Adrenal gland (tissue), 5 donors: Measurements from ENCODE around the gene GRXCR2.

ENCODE experiments used
- POLR2A ChIP-seq, 2 donors: fragments of 450-650 bp; IDR thresholded peaks; one replicate each; pipeline ENCODE4 v1.6.1; 2017; ENCODE audit warnings: antibody characterized with exemption in 2 of 2, mild to moderate bottlenecking in 2 of 2, moderate library complexity in 1 of 2
- TF ChIP-seq, protein P1 (sequence below), 6 experiments: fragments of 450-650 bp in 4 of 6; fragments of 200-600 bp in 2 of 6; sonication (generic) in 1 of 6; IDR thresholded peaks; 1 replicate in 5 of 6; 2 replicates in 1 of 6; pipeline versions ENCODE4 v1.5.1 to v1.8.0; 2016 to 2021; ENCODE audit warnings: antibody characterized with exemption in 6 of 6, mild to moderate bottlenecking in 2 of 6, moderate library complexity in 1 of 6
- donor health status: DM: no; HTN: no; CAD: no.

DNA sequence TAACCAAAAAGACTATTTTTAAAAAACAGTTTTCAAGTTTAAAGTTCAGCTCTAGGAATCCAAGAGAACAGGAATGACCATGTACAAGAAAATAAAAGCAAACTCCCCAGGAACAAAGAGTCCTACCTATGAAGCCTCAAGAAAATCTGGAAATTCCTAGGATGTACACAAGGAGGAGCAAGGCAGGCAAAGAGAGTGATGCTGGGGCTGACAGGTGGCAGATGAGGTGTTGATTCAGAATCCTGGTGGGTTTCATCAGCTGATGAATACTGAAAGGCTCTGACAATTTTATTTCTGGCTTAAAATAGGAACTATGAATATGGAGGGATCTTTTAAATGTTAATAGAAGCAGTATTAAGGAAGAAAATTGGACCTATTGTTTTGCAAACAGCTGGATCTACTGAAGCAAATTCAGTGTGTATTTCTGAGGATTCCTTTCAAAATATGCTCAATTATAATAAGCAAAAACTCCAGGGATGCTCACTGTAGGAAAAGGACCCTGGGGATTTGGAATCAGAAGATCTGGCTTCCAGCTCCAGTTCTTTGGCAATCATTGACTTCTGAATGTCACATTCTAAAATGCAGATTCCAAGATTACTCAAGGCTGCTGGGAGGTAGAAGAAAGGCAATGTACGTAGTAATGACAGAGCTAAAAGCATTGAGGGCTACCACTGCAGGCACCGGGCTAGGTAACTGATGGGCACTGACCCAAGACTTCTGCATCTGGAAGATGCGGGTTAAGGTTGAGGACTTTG is 35.6 kb upstream of the GRXCR2 start:
- TF ChIP-seq, protein P1, sequence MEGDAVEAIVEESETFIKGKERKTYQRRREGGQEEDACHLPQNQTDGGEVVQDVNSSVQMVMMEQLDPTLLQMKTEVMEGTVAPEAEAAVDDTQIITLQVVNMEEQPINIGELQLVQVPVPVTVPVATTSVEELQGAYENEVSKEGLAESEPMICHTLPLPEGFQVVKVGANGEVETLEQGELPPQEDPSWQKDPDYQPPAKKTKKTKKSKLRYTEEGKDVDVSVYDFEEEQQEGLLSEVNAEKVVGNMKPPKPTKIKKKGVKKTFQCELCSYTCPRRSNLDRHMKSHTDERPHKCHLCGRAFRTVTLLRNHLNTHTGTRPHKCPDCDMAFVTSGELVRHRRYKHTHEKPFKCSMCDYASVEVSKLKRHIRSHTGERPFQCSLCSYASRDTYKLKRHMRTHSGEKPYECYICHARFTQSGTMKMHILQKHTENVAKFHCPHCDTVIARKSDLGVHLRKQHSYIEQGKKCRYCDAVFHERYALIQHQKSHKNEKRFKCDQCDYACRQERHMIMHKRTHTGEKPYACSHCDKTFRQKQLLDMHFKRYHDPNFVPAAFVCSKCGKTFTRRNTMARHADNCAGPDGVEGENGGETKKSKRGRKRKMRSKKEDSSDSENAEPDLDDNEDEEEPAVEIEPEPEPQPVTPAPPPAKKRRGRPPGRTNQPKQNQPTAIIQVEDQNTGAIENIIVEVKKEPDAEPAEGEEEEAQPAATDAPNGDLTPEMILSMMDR (IDR thresholded peaks at IDR 0.05), result no peak
- no peak for TF ChIP-seq POLR2A (IDR thresholded peaks at IDR 0.05)
